Limb (tissue), 2 donors: Measurements from ENCODE around the gene NRK.
"Not testable (repeated sequence)": the region's sequence is repeated elsewhere in the genome, so short reads cannot be mapped to it uniquely, and the experiment has no call there.

Experiments
- DNase-seq, 2 donors: peaks; one replicate each; pipeline ENCODE4 v3.0.0-alpha.2; 2016; ENCODE audit errors: extremely low spot score in 2 of 2

The NRK gene

GRCh38 chrX:105882581-105883275 lies 60.4 kb downstream of the NRK start:
- peak in 1 of 2 donors; percentile 19 for DNase-seq

GRCh38 chrX:105894721-105895120 lies 72.4 kb downstream of the NRK start:
- DNase-seq = no peak

GRCh38 chrX:105909576-105909975 lies 87.2 kb downstream of the NRK start:
- no peak for DNase-seq

- no peak for DNase-seq
Measured at GRCh38 chrX:105910563-105911105, 88.3 kb downstream of the NRK start.

DNA sequence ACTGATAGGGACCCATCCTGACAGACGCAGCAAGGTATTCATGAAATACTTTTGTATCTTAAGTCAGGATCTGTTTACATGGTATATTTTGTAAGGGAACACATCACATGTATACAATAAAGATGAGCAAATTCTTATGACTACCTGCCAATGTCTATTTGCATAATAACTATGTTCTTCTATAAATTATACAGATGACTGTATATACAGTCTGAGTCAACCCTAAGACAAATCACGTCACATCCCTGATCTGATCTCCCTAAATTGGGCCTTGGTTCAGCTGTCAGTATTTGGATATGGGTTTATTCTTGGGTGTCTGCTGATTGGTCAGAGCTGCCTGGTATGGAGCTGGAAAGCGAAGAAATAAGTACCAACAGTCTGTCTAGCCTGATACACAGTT lies 122.9 kb downstream of the NRK start:
- no peak for DNase-seq

- no peak for DNase-seq
Measured at GRCh38 chrX:105969487-105969886, 147.1 kb downstream of the NRK start.

GRCh38 chrX:105972690-105973386 lies 150.5 kb downstream of the NRK start:
- no peak for DNase-seq

- DNase-seq = no peak
Measured at GRCh38 chrX:105973387-105973739, 151.0 kb downstream of the NRK start.

GRCh38 chrX:105975382-105975781 lies 153.0 kb downstream of the NRK start:
- DNase-seq = peak in 1 of 2 donors; percentile 13

GRCh38 chrX:105981772-105982485 lies 159.6 kb downstream of the NRK start:
- DNase-seq = no peak

DNA sequence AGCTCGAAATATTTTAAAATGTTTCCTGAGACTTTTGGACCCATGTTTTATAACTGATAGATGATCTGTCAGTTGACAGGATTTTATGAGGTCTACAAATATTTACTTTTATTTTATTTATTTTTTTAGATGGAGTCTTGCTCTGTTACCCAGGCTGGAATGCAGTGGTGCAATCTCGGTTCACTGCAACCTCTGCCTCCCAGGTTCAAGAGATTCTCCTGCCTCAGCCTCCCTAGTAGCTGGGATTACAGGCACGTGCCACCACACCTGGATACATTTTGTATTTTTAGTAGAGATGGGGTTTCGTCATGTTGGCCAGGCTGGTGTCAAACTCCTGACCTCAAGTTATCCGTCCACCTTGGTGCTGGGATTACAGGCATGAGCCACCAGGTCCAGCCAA lies 166.1 kb downstream of the NRK start:
- DNase-seq = not testable (repeated sequence)

GRCh38 chrX:105999294-105999693 lies 177.0 kb downstream of the NRK start:
- DNase-seq = no peak

DNA sequence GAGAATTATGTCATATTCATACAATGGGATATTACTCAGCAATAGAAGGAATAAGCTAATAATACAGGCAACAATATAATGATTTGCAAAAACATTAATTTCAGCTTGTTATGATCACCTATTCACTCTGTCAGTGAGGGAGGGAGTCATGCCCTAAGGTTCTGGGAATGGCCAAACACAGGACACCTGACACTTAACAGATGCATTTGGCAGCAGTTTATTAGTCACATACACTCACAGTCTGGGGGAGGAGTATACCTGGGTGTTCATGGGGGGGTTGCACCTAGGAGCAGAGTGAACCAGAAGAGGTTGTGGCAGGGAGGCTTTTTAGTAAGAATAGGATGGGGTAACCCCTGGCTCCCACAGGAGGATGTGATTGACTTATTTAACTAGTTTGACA lies 177.9 kb downstream of the NRK start:
- DNase-seq = no peak

GRCh38 chrX:106000609-106001008 lies 178.3 kb downstream of the NRK start:
- not testable (repeated sequence) for DNase-seq

DNA sequence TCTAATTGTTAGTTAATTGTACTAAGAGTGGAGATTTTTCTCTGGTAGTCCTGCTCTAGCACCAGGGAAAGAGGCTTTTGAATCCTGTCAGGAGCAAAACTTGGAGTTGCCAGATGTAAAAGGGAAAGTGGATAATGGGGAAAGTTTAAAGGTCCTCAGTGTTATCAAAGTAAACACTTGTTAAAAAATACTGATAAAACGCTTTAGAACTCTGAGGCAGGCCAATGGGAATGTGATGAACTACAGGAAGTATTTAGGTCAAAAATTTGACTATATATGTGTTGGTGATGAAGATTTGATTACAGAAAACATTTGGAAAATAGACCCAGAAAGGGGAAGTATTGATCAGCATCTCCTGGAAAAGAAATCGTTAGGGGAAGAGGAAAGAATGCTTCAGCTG lies 183.3 kb downstream of the NRK start:
- no peak for DNase-seq

DNA sequence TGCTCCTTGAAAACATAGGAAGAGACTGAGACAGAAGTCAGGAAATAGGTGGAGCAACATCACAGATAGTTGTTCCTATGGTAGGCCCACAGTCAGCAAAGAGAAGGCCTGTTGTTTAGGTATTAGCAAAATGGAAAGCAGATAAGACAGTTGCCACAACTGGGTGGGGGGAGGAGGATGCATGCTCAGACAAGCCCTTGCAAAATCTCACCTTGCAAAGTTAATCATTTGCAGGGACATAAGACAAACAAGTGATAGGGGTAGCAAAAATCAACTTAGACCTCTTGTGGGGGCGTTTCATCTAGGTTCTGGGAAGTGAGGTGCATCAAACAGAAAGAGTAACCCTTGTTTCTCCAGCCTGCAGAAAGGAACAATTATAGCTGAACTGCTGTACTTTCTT lies 185.5 kb downstream of the NRK start:
- no peak for DNase-seq
